IMR-90 (cell line): ENCODE data around the gene CYP4A11. TPM values are rescaled to one million over a fixed set of nuclear protein-coding genes. Genes with fewer than 3 reads are reported as not detected.

Experiments used
- ATAC-seq: fragments of 200-7000 bp; cut with Tn5 transposase; 2 replicates; pipeline ENCODE4 v1.9.1; 2020; ENCODE audit warnings: low read depth, mild to moderate bottlenecking, moderate library complexity
- BruUV-seq: library from RNA; stranded (reverse); fragments of 400-500 nt; replicated peaks from 2 replicates; lab custom pipeline; 2021; lab: Mats Ljungman, UMichigan
- CTCF ChIA-PET: fragments of 300-600 bp; formaldehyde crosslinking; extraction: SDS; loops from one replicate; lab custom pipeline; 2021; ENCODE audit warnings: antibody characterized with exemption; lab: Yijun Ruan, JAX
- POLR2A ChIA-PET: fragments of 300-600 bp; sonication (Branson Sonifier 250); formaldehyde crosslinking; loops from one replicate; lab custom pipeline; 2022; ENCODE audit warnings: antibody characterized with exemption; ENCODE audit not compliant: unreplicated experiment; lab: Charles Lee
- DNase-seq: peaks from one replicate; pipeline ENCODE4 v3.0.0; 2013
- H2AFZ ChIP-seq: replicated peaks from 2 replicates; pipeline ENCODE3; 2013; ENCODE audit warnings: low read length, mild to moderate bottlenecking; ENCODE audit not compliant: poor library complexity
- H2AK5ac ChIP-seq: 2 replicates; pipeline ENCODE4 v1.6.1; 2013; ENCODE audit warnings: low read depth, low read length, inconsistent platforms
- H2AK9ac ChIP-seq: replicated peaks from 2 replicates; pipeline ENCODE3; 2013; ENCODE audit warnings: mild to moderate bottlenecking, low read depth, low read length, moderate library complexity; ENCODE audit not compliant: poor library complexity
- H2BK120ac ChIP-seq: 2 replicates; pipeline ENCODE4 v1.6.1; 2013; ENCODE audit warnings: low read depth, low read length, inconsistent platforms
- H2BK15ac ChIP-seq: 3 replicates; pipeline ENCODE4 v1.6.1; 2013; ENCODE audit warnings: low read depth, low read length, inconsistent platforms
- H2BK20ac ChIP-seq: 2 replicates; pipeline ENCODE4 v1.6.1; 2013; ENCODE audit warnings: low read depth, mild to moderate bottlenecking, inconsistent platforms, low read length, moderate library complexity
- H2BK5ac ChIP-seq: 2 replicates; pipeline ENCODE4 v1.6.1; 2013; ENCODE audit warnings: mild to moderate bottlenecking, low read depth, low read length, inconsistent platforms; ENCODE audit not compliant: poor library complexity, severe bottlenecking
- H3K14ac ChIP-seq: replicated peaks from 2 replicates; pipeline ENCODE4 v1.6.1; 2013; ENCODE audit warnings: low read depth, low read length, inconsistent platforms
- H3K18ac ChIP-seq: 2 replicates; pipeline ENCODE4 v1.6.1; 2013; ENCODE audit warnings: low read depth, low read length, control low read depth
- H3K23ac ChIP-seq: 2 replicates; pipeline ENCODE4 v1.6.1; 2013; ENCODE audit warnings: low read depth, low read length, inconsistent platforms
- H3K27ac ChIP-seq: 2 replicates; pipeline ENCODE4 v1.5.1; 2013; ENCODE audit warnings: mild to moderate bottlenecking, control low read depth, low read length; ENCODE audit not compliant: insufficient read depth
- H3K27me3 ChIP-seq: 2 replicates; pipeline ENCODE4 v1.6.1; 2013; ENCODE audit warnings: low read length; ENCODE audit not compliant: control insufficient read depth, insufficient read depth
- H3K36me3 ChIP-seq: 2 replicates; pipeline ENCODE4 v1.6.1; 2013; ENCODE audit warnings: low read length, mixed read lengths; ENCODE audit not compliant: control insufficient read depth, insufficient read depth
- H3K4ac ChIP-seq: 2 replicates; pipeline ENCODE4 v1.6.1; 2013; ENCODE audit warnings: low read depth, low read length, inconsistent platforms
- H3K4me1 ChIP-seq: 2 replicates; pipeline ENCODE4 v1.6.1; 2013; ENCODE audit warnings: low read length, mixed read lengths; ENCODE audit not compliant: control insufficient read depth, insufficient read depth
- H3K4me2 ChIP-seq: 2 replicates; pipeline ENCODE4 v1.6.1; 2013; ENCODE audit warnings: low read depth, mild to moderate bottlenecking, control low read depth, low read length, moderate library complexity
- H3K4me3 ChIP-seq: 2 replicates; pipeline ENCODE4 v1.5.1; 2013; ENCODE audit warnings: low read depth, mild to moderate bottlenecking, control low read depth, low read length, moderate library complexity; ENCODE audit not compliant: insufficient read depth
- H3K56ac ChIP-seq: 2 replicates; pipeline ENCODE4 v1.6.1; 2013; ENCODE audit warnings: low read length, inconsistent platforms; ENCODE audit not compliant: insufficient read depth; ENCODE audit errors: extremely low read depth
- H3K79me1 ChIP-seq, 2 experiments: 2 replicates each; pipeline ENCODE4 v1.6.1; 2013; ENCODE audit warnings: low read length in 2 of 2, inconsistent platforms in 1 of 2, low read depth in 1 of 2
- H3K9ac ChIP-seq: 2 replicates; pipeline ENCODE4 v1.6.1; 2013; ENCODE audit warnings: low read depth, low read length, control low read depth
- H3K9me1 ChIP-seq: 2 replicates; pipeline ENCODE4 v1.6.1; 2013; ENCODE audit warnings: low read length, inconsistent platforms; ENCODE audit not compliant: insufficient read depth
- H3K9me3 ChIP-seq: 2 replicates; pipeline ENCODE4 v1.6.1; 2013; ENCODE audit warnings: low read length; ENCODE audit not compliant: control insufficient read depth, insufficient read depth
- H4K20me1 ChIP-seq: 2 replicates; pipeline ENCODE4 v1.6.1; 2013; ENCODE audit warnings: low read length, inconsistent platforms; ENCODE audit not compliant: insufficient read depth
- H4K5ac ChIP-seq: 2 replicates; pipeline ENCODE4 v1.6.1; 2013; ENCODE audit warnings: mild to moderate bottlenecking, low read depth, low read length, control low read depth
- H4K8ac ChIP-seq, 2 experiments: 2 replicates each; pipeline ENCODE4 v1.6.1; 2013; ENCODE audit warnings: low read depth in 2 of 2, low read length in 2 of 2, control low read depth in 1 of 2, inconsistent platforms in 1 of 2
- H4K91ac ChIP-seq: 2 replicates; pipeline ENCODE4 v1.6.1; 2013; ENCODE audit warnings: low read depth, low read length, inconsistent platforms; ENCODE audit not compliant: insufficient read depth
- CTCF ChIP-seq: conservative IDR thresholded peaks from 2 replicates; pipeline ENCODE4 v1.5.1; 2012; ENCODE audit warnings: mild to moderate bottlenecking, low read depth, low read length, improper control_type of control experiment
- MAFK ChIP-seq: IDR thresholded peaks from 2 replicates; pipeline ENCODE4 v1.6.1; 2012; ENCODE audit warnings: low read depth, low read length, improper control_type of control experiment
- WGBS, 2 experiments: methylation state at CpG; one replicate each; pipeline versions ENCODE4 v1.1.5 to v1.1.7; 2013; ENCODE audit warnings: missing lambda C conversion rate in 2 of 2; ENCODE audit not compliant: insufficient read length in 1 of 2; ENCODE audit errors: extremely low coverage in 2 of 2; 5-methylcytosine and 5-hydroxymethylcytosine counted together
- dilution Hi-C: fragments of 300-500 bp; cut with HindIII; formaldehyde crosslinking; loops from one replicate; pipeline ENCODE4 v1.14.3; 2018; ENCODE audit warnings: low sequenced_read_pairs; ENCODE audit not compliant: unreplicated experiment
- in situ Hi-C: fragments of 300-500 bp; cut with MboI; formaldehyde crosslinking; loops from 3 replicates; pipeline ENCODE4 v1.14.3; 2019; ENCODE audit warnings: low sequenced_read_pairs, inconsistent platforms, mixed read lengths
- intact Hi-C: fragments of 100-400 bp; cut with micrococcal nuclease; formaldehyde crosslinking; loops from 2 replicates; pipeline ENCODE4 v1.10.0; 2022
- polyA plus RNA-seq, 3 experiments: library from polyadenylated mRNA; depleted of rRNA; stranded (reverse); fragments of >200 nt; gene quantifications; 2 replicates each; pipeline ENCODE4 v1.2.3, GENCODE V29; 2012; ENCODE audit warnings: low replicate concordance in 1 of 3
- total RNA-seq: library from RNA; depleted of rRNA; stranded (reverse); fragments of >200 nt; gene quantifications from 2 replicates; pipeline ENCODE4 v1.2.3, GENCODE V29; 2012

CYP4A11 gene
- total and polyA plus RNA-seq, 2 of the 4 experiments (the other 2 are of a cell fraction): not detected

DNA sequence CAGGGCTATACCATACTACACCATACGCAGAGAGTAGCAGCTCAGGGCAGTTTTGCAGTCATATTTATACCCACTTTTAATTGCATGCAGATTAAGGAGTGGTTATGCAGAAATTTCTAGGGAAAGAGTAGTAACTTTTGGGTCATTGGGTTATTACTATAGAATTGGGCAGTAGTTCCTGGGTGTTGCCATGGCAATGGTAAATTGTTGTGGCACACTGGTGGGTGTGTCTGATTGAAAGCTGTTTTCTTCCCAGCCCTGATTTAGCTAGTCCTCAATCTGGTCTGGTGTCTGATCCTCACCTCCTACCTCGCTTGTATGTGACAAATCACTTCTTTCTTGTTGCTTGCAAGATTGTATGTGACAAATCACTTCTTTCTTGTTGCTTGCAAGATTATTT lies 30.5 kb downstream of the CYP4A11 start:
- no TSS peak for BruUV-seq
- no peaks in the 10 kb centered on the region for H4K20me1 ChIP-seq
- H4K91ac ChIP-seq: no peak overlapping the region
- H3K56ac ChIP-seq: no peak overlapping the region
- H3K4me1 ChIP-seq: no peaks in the 10 kb centered on the region
- H3K36me3 ChIP-seq: no peaks in the 10 kb centered on the region
- no peak overlapping the region for H2BK15ac ChIP-seq
- H2AFZ ChIP-seq: no peak overlapping the region
- no peak overlapping the region for H3K18ac ChIP-seq
- H3K79me1 ChIP-seq: no peaks in the 10 kb centered on the region
- H2AK9ac ChIP-seq: no peak overlapping the region
- DNase-seq (no peak), ATAC-seq (no peak)
- H2BK20ac ChIP-seq: no peak overlapping the region
- WGBS, 2 experiments: no CpG with 5 or more reads among the region's 2 CpGs
- dilution Hi-C loops: no loop called here
- H2BK120ac ChIP-seq: no peak overlapping the region
- ChIA-PET CTCF (no interaction called here), POLR2A (no interaction called here)
- H3K4me3 ChIP-seq: no peak overlapping the region
- no peak overlapping the region for H2BK5ac ChIP-seq
- H3K27me3 ChIP-seq: no peaks in the 10 kb centered on the region
- no peak for TF ChIP-seq CTCF
- no peak for TF ChIP-seq MAFK
- intact Hi-C loops: no loop called here
- in situ Hi-C loops: no loop called here
- H4K8ac ChIP-seq: no peak overlapping the region
- H3K9me3 ChIP-seq: no peaks in the 10 kb centered on the region
- H3K4me2 ChIP-seq: no peak overlapping the region
- no peak overlapping the region for H3K4ac ChIP-seq
- no peak overlapping the region for H3K9ac ChIP-seq
- H2AK5ac ChIP-seq: no peak overlapping the region
- no peaks in the 10 kb centered on the region for H3K9me1 ChIP-seq
- H4K5ac ChIP-seq: no peak overlapping the region
- no peak overlapping the region for H3K14ac ChIP-seq
- H3K23ac ChIP-seq: no peak overlapping the region
- H3K27ac ChIP-seq: no peak overlapping the region
